ENCODE measurements around the gene SPTLC3.

SPTLC3 gene

DNA sequence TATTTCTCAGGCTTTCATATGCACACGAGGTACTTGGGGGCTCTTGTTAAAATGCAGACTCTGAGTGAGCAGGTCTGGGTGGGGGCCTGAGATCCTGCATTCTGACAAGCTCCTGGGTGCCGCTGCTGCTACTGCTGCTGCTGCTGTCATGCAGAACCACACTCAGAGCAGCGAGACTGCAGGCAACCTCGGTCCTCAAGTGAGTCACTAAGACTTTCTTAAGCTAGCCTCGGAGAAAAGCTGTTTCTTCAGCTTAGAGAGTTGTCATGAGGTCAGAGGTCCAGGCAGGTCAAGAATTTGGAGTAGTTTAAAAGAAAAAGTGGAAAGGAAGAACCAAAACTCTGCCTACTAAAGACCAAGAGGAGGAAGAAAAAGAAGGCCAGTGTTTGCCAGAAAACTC, 92.9 kb downstream of the SPTLC3 start:
- no peak for DNase-seq

GRCh38 chr20:13102237-13102636, 93.5 kb downstream of the SPTLC3 start:
- no peak for DNase-seq

- no peak for DNase-seq
Observed at GRCh38 chr20:13102694-13103093, 93.9 kb downstream of the SPTLC3 start.

DNA sequence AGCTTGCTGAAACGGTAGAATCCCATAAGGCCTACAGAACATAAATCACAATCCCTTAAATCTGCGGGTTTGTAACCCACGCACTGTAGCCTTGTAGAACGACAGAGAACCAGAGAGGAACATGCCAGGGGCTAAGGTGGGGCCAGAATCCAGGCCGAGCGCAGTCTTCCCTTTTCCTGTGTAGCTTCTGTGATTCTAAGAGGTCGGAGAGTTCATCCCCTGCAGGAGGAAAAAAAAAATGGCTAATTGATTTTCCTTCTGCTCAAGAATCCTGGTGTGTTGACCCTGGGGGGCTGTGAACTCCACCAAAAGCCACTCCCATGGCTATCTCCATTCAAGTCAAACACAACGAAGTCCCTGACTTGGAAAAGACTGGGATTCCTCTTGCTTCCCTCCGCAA, 96.3 kb downstream of the SPTLC3 start:
- DNase-seq: no peak

DNA sequence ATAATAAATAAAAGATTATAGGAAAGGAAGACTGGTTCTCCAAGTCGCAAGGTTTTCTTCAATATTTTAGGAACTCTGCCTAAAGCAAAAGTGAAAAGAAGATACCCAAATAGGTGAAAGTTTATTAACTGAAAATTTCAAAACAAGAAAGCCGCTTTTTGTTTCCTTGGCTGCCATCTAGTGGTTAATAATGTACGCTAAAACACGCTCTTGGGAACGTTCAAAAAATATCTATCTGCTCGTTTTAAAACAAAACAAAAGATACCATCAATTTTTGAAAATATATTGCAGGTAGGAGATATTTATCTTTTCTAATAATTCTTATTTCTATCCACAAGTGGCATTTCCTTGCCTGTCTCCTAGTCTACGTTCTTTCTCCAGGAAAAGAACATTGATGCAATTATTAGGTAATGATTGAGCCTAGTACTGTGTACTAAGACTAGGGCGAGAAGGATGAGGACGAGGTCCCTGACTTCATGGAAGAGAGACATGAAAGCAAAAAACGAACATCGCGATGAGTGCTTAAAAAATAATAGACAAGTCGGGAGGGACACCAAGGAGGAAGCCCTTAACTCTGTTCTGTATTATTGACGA, 97.2 kb downstream of the SPTLC3 start:
- DNase-seq: no peak

GRCh38 chr20:13109658-13110057, 100.9 kb downstream of the SPTLC3 start:
- no peak for DNase-seq

- no peak for DNase-seq
Observed at GRCh38 chr20:13110796-13111195, 102.0 kb downstream of the SPTLC3 start.

DNA sequence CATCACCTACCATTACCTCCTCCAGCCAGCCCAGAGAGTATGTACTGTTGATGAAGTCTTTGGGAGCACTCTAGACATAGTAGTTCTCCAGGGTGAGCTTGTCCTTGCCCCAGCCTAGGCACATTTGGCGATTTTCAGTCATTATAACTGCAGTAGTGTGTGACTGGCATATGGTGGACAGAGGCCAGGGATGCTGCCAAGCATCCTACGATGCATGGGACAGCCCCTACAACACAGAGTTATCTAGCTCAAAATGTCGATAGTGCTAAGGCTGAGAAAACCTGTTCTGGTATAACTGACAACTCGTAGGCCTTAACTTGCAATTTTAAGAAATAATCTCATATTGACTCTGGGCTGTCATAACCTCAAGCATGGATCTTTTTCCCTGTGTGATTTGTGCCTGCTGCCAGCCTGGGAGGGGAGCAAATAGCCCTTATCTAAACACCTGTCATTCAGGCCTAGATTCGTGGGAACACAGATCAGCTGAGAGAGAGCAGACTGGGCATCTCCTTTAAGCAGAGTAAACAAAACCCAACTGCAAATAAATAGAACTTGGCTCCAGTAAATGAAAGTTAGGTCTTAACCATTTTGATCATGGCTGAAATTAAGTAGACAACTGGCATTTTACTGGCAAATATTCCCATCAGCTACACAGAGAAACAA, 102.6 kb downstream of the SPTLC3 start:
- DNase-seq: no peak

DNA sequence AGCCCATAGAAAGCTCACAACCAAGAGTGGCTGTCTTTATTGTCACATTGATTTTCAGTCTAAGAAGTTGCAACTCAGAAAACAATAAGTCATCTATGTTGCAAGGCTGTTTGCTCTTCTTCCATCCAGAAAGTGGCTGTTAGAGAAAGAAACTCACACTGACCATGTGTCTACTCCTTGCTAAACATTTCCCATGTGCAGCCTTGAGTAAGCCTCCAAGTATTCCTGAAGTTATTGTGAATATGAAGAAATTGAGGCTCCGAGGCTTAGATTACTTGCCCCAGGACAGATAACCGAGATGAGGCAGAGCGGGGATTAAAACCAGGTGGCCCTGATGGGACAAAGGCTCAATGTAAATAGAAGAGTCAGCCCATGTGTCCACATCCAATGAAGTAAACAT, 105.0 kb downstream of the SPTLC3 start:
- DNase-seq: no peak

DNA sequence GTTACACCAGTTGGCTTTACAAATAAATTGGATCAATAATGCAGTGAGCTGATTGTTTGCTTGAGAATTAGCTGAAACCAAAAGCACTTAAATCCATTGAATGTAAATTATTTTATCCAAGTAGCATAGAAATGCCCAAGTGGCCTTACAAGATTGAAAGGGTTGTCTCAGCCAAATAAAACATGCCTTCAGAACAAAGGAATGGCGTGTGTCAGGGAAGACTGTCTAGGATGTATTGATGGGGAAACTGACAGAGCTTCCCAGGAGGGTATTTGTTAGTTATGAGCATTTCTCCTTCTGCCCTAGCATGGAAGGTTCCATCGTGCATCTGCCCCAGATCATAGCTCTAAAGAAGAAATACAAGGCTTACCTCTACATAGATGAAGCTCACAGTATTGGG, 108.4 kb downstream of the SPTLC3 start:
- DNase-seq: no peak

- DNase-seq: no peak
Observed at GRCh38 chr20:13118676-13119075, 109.9 kb downstream of the SPTLC3 start.

- DNase-seq: peak; percentile 18
Observed at GRCh38 chr20:13119583-13119982, 110.8 kb downstream of the SPTLC3 start.

GRCh38 chr20:13120471-13120870, 111.7 kb downstream of the SPTLC3 start:
- no peak for DNase-seq

DNA sequence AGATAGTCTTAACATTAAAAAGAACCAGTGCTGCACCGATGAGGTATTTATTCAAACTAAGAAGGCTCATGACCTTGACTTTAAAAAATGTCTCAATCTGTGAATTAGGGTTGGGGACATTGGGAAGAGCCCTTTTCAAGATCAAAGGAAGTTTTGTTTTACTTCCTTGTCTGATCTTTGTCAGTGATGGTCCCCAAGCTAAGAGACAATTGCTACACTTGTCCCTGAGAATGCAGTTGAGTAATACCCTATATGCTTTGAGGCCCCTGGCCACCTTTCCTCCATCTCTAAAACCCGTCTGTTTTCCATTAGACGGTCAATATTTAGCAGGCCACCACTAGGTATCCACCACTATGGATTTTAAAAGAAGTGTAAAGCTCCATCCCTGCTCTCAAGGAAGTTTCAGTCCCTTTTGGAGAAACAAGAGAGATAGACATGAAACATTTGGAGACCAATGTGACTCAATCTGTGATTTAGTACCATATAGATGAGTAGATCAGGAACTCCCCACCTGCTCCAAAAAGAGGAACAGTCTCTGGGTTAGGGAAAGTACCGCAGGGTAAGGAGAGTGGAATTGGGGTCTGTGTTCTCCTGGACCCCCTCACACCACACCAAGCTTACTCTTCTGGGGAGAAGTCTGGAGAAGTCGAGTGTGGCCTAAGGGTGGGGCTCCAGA, 113.2 kb downstream of the SPTLC3 start:
- no peak for DNase-seq

- DNase-seq: no peak
Observed at GRCh38 chr20:13125486-13125885, 116.7 kb downstream of the SPTLC3 start.

DNA sequence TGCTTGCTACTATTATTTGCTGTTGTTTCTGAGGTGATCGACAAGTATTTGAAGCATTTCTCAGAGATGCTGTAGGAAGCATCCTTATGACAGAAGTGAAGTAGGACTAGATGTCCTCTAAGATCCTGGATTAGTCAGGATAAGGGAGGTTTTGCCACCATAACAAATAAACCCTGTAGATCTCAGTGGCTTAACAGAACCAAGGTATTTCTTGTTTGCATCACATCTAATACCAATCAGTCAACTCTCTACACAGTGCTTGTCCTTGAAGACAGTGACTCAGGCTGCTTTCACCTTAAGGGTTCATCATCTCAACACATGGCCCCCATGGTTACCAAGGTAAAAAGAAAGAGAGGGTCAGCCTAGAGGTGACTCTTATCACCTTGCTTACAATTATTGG, 119.4 kb downstream of the SPTLC3 start:
- DNase-seq: no peak

- DNase-seq: no peak
Observed at GRCh38 chr20:13130061-13130706, 121.4 kb downstream of the SPTLC3 start.

DNA sequence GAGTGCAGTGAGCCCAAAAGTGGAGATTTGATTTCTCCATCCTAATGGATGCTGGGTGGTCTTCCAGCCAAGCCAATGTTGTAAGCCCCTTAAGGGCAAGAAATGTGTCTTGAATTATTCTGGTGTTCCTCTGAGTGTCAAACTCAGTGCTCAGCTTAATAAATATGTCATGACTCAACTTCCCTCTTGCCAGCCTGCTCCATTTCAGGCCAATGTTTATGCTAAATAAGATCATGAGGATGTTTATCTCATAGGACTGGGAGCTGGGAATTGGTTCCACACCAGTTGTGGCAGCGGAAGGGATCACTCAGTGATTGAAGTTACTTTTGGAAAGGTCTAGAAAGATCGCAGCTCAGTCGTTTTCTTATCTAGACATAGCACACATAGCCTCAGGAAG, 121.9 kb downstream of the SPTLC3 start:
- DNase-seq: no peak

GRCh38 chr20:13131688-13132087, 122.9 kb downstream of the SPTLC3 start:
- no peak for DNase-seq

DNA sequence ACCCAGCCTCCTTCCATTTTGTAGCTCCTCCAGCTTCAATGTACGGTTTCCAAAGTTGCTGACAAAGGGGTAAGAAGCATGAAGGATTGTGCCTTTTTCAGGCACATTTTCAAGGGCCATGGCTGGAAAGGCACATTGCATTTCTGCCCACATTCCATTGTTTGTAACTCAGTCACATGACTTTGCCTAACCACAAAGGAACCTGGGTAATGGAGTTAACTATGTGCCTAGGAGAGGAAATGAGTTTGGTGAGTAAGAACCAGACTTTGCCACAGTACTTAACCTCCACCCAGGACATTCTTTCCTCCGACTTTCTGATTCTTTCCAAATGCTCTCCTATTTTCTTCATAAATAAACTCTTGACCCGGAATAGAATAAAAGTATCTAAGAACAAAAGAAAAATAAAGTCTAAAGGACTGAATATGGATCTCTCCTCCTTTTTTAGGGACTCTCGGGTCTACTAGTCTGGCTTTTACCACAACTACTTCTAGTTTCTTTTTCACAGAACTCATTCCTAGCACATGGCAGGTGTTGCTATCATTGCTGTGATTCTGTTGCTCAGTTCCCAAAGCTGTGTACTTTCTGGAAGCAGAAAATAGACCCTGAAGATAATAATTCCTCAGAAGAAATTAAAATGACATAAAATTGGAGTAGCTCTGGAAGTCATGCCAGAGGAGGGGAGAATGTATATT, 130.8 kb downstream of the SPTLC3 start:
- no peak for DNase-seq

DNA sequence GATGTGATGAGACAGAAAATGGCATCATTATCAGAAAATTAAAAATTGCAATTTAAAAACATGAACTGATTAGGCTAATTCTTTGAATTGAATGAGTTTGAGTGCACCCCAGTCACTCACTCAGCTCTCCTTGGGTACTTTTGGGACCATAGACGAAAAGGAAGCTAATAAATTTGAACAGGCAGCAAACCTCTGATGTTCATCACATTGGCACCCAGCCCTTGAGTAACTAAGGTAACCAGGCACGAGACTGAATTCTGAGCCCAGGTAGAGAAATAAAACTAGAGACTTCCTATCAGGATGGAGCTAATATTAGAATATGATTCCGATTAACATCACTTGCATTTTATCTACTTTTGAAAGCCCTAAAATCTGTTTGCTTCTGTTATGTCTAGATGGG, 131.4 kb downstream of the SPTLC3 start:
- DNase-seq: no peak

GRCh38 chr20:13140775-13141174, 132.0 kb downstream of the SPTLC3 start:
- DNase-seq: no peak

DNA sequence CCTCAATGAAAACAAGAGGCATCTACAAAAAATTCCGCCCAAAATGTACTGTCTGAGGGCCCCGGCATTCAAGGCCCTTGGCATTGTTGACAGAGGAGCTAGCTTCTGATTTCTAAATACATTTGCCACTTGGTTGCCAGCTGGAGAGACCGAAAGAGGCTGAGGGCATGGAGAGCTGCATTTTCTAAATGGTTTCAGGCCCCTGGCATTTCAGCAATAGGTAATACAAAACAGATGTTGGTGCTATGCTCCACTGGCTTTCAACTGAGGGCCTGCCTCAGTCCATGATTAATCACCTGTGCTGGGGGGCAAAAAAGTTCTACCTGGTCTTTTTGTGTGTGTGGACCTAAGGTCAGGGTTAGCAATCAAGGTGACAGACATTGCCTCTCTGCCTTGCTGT, 132.8 kb downstream of the SPTLC3 start:
- no peak for DNase-seq

All from activated naive CD4-positive, alpha-beta T cell treated with anti-CD3 and anti-CD28 coated beads, Interleukin-2, amount 50 U/mL, for 16 hours (primary cell).